NB4 (cell line): ENCODE measurements around the gene P2RY1.

Experiments used
- CTCF ChIP-seq: IDR thresholded peaks from one replicate; pipeline ENCODE4 v1.5.1; 2012; ENCODE audit warnings: low read depth, low read length
- MAX ChIP-seq: IDR thresholded peaks from 2 replicates; pipeline ENCODE4 v1.6.1; 2011; ENCODE audit warnings: low read depth, low read length
- MYC ChIP-seq: IDR thresholded peaks from 2 replicates; pipeline ENCODE4 v1.6.1; 2011; ENCODE audit warnings: low read depth, low read length
- POLR2A ChIP-seq: IDR thresholded peaks from 2 replicates; pipeline ENCODE4 v1.6.1; 2011; ENCODE audit warnings: mild to moderate bottlenecking; ENCODE audit not compliant: insufficient read length; ENCODE audit errors: extremely low read depth

GRCh38 chr3:152823781-152824180, 11.2 kb upstream of the P2RY1 start:
- TF ChIP-seq CTCF (no peak), POLR2A (no peak), MYC (no peak), MAX (no peak)
